Transverse colon (tissue), 4 donors: ENCODE measurements around the gene CD8B2. TPM values are rescaled to one million over a fixed set of nuclear protein-coding genes. Genes with fewer than 3 reads are reported as not detected.
"Not testable (repeated sequence)": the region's sequence is repeated elsewhere in the genome, so short reads cannot be mapped to it uniquely, and the experiment has no call there.

ENCODE experiments used
- DNase-seq: peaks from one replicate; pipeline ENCODE4 v3.0.0-alpha.2; 2019
- H3K27ac ChIP-seq, 4 donors: fragments of 200-600 bp; sonication (generic); 2 replicates each; pipeline ENCODE4 v1.5.1; 2016 to 2018; ENCODE audit warnings: inconsistent platforms in 4 of 4
- H3K27me3 ChIP-seq: fragments of 200-600 bp; sonication (generic); 2 replicates; pipeline ENCODE4 v1.5.1; 2017; ENCODE audit warnings: inconsistent platforms
- H3K36me3 ChIP-seq, 4 donors: fragments of 200-600 bp; sonication (generic); 2 replicates each; pipeline ENCODE4 v1.5.1; 2017 to 2019; ENCODE audit warnings: inconsistent platforms in 4 of 4
- H3K4me1 ChIP-seq, 4 donors: fragments of 200-600 bp; sonication (generic); 2 replicates each; pipeline ENCODE4 v1.5.1; 2017 to 2020; ENCODE audit warnings: inconsistent platforms in 4 of 4
- H3K4me3 ChIP-seq, 4 donors: fragments of 200-600 bp; sonication (generic); 1 replicate in 1 of 4; 2 replicates in 3 of 4; pipeline versions ENCODE4 v1.5.1 to v1.6.1; 2017 to 2019; ENCODE audit warnings: inconsistent platforms in 4 of 4
- H3K9me3 ChIP-seq, 2 donors: fragments of 200-600 bp; sonication (generic); 2 replicates each; pipeline ENCODE4 v1.5.1; 2017 to 2019; ENCODE audit warnings: inconsistent platforms in 2 of 2
- CTCF ChIP-seq, 5 experiments: fragments of 200-600 bp in 3 of 5; fragments of 450-650 bp in 2 of 5; sonication (generic) in 3 of 5; IDR thresholded peaks; 1 replicate in 2 of 5; 2 replicates in 3 of 5; pipeline ENCODE4 v1.5.1; 2016 to 2017; ENCODE audit warnings: antibody characterized with exemption in 5 of 5, inconsistent platforms in 3 of 5, mild to moderate bottlenecking in 2 of 5, moderate library complexity in 1 of 5
- EP300 ChIP-seq: sonication (generic); formaldehyde crosslinking; IDR thresholded peaks from one replicate; pipeline ENCODE4 v1.6.1; 2017; ENCODE audit warnings: antibody characterized with exemption, low read depth
- POLR2A ChIP-seq: fragments of 450-650 bp; IDR thresholded peaks from one replicate; pipeline ENCODE4 v1.6.1; 2016; ENCODE audit warnings: antibody characterized with exemption, mild to moderate bottlenecking, moderate library complexity
- POLR2AphosphoS5 ChIP-seq, 3 donors: sonication (generic); formaldehyde crosslinking; IDR thresholded peaks; one replicate each; pipeline ENCODE4 v1.6.1; 2016; ENCODE audit warnings: antibody characterized with exemption in 3 of 3
- WGBS, 2 donors: methylation state at CpG; one replicate each; pipeline ENCODE4 v1.1.5; 2018; ENCODE audit warnings: low coverage in 1 of 2; 5-methylcytosine and 5-hydroxymethylcytosine counted together
- in situ Hi-C, 4 donors: fragments of 200-750 bp; cut with MboI; loops; one replicate each; pipeline versions ENCODE4 v1.15.0 to v1.15.1; 2017; ENCODE audit warnings: low sequenced_read_pairs in 3 of 4, low pct_ligation_motif_present in 1 of 4, low pct_unique_long_range_greater_than_20kb in 1 of 4
- intact Hi-C: fragments of 100-400 bp; cut with DNase I; formaldehyde crosslinking; loops from one replicate; pipeline ENCODE4 v1.15.1; 2023; ENCODE audit warnings: low total_unique reads
- total RNA-seq, 4 donors: library from RNA; depleted of rRNA; stranded (reverse); fragments of >200 nt; gene quantifications; one replicate each; pipeline ENCODE4 v1.1.0, GENCODE V29; 2016

The CD8B2 gene
- total RNA-seq, 4 donors from 2014 or later: not detected

- Histone ChIP-seq H3K9me3 (no peaks in the 10 kb centered on the region), H3K27me3 (no peaks in the 10 kb centered on the region), H3K4me1 (no peaks in the 10 kb centered on the region), H3K36me3 (no peaks in the 10 kb centered on the region), H3K27ac (no peak overlapping the region), H3K4me3 (no peak overlapping the region)
- 86 to 94% methylated on average over 3 to 6 of the region's 6 CpGs for WGBS, 2 donors
- in situ Hi-C loops (no loop called here), intact Hi-C loops (no loop called here)
- DNase-seq: no peak
- TF ChIP-seq CTCF (IDR thresholded peaks at IDR 0.05) (no peak), EP300 (no peak), POLR2AphosphoS5 (IDR thresholded peaks at IDR 0.05) (no peak), POLR2A (no peak)
These were observed 67.2 kb downstream of the CD8B2 start for GRCh38 chr2:106554411-106554810.

GRCh38 chr2:106555053-106555452 is 67.9 kb downstream of the CD8B2 start:
- in situ Hi-C loops: no loop called here
- DNase-seq: no peak
- 0% methylated on average over 1 of the region's 1 CpG for WGBS, 2 donors
- Histone ChIP-seq H3K27ac (no peak overlapping the region), H3K27me3 (no peaks in the 10 kb centered on the region), H3K4me1 (no peaks in the 10 kb centered on the region), H3K36me3 (no peaks in the 10 kb centered on the region), H3K4me3 (no peak overlapping the region), H3K9me3 (no peaks in the 10 kb centered on the region)
- no peak for TF ChIP-seq EP300
- TF ChIP-seq POLR2A: no peak
- intact Hi-C loops: no loop called here

GRCh38 chr2:106559786-106560185 is 72.6 kb downstream of the CD8B2 start:
- H3K4me1 ChIP-seq: peaks cover 4 to 16% (median 10%) of the 10 kb centered on the region in 4 donors
- H3K27ac ChIP-seq, in situ Hi-C loops, H3K9me3 ChIP-seq, H3K4me3 ChIP-seq, intact Hi-C loops, H3K27me3 ChIP-seq, DNase-seq, H3K36me3 ChIP-seq: not testable (repeated sequence)
- 82 to 90% methylated on average over 2 to 3 of the region's 3 CpGs for WGBS, 2 donors

- Histone ChIP-seq H3K27ac (peak overlapping the region in 3 of 4 donors; percentile 44 to 70 (median 64)), H3K9me3 (no peaks in the 10 kb centered on the region), H3K4me3 (no peak overlapping the region), H3K27me3 (no peaks in the 10 kb centered on the region), H3K36me3 (no peaks in the 10 kb centered on the region), H3K4me1 (peaks cover 4 to 16% (median 10%) of the 10 kb centered on the region in 4 donors)
- no peak for DNase-seq
- TF ChIP-seq POLR2AphosphoS5 (IDR thresholded peaks at IDR 0.05): no peak
- no peak for TF ChIP-seq CTCF (IDR thresholded peaks at IDR 0.05)
- TF ChIP-seq EP300: no peak
- no peak for TF ChIP-seq POLR2A
- intact Hi-C loops: no loop called here
- 88% methylated on average over 1 of the region's 1 CpG; no CpG with 5 or more reads in 1 of the 2 donors for WGBS, 2 donors
- in situ Hi-C loops: no loop called here
These were observed 73.6 kb downstream of the CD8B2 start for GRCh38 chr2:106560773-106561172.

GRCh38 chr2:106561356-106561755 is 74.2 kb downstream of the CD8B2 start:
- in situ Hi-C loops (no loop called here), intact Hi-C loops (no loop called here)
- Histone ChIP-seq H3K4me3 (no peak overlapping the region), H3K4me1 (peaks cover 4 to 16% (median 10%) of the 10 kb centered on the region in 4 donors), H3K27ac (peak overlapping the region in 3 of 4 donors; percentile 44 to 70 (median 64)), H3K36me3 (no peaks in the 10 kb centered on the region), H3K9me3 (no peaks in the 10 kb centered on the region), H3K27me3 (no peaks in the 10 kb centered on the region)
- TF ChIP-seq POLR2A (no peak), EP300 (no peak), CTCF (IDR thresholded peaks at IDR 0.05) (no peak), POLR2AphosphoS5 (IDR thresholded peaks at IDR 0.05) (no peak)
- WGBS, 2 donors: 40 to 63% methylated on average over 1 to 8 of the region's 8 CpGs
- no peak for DNase-seq
